Lower leg skin (tissue), 3 donors: ENCODE measurements around the gene PORCN.

Experiments
- POLR2A ChIP-seq, 2 donors: fragments of 450-650 bp; IDR thresholded peaks; one replicate each; pipeline ENCODE4 v1.6.1; 2016 to 2017; ENCODE audit warnings: antibody characterized with exemption in 2 of 2, mild to moderate bottlenecking in 1 of 2, moderate library complexity in 1 of 2
- TF ChIP-seq, protein P1 (sequence below), 3 donors: fragments of 450-650 bp; IDR thresholded peaks; one replicate each; pipeline ENCODE4 v1.5.1; 2016; ENCODE audit warnings: antibody characterized with exemption in 3 of 3, mild to moderate bottlenecking in 3 of 3, moderate library complexity in 2 of 3

DNA sequence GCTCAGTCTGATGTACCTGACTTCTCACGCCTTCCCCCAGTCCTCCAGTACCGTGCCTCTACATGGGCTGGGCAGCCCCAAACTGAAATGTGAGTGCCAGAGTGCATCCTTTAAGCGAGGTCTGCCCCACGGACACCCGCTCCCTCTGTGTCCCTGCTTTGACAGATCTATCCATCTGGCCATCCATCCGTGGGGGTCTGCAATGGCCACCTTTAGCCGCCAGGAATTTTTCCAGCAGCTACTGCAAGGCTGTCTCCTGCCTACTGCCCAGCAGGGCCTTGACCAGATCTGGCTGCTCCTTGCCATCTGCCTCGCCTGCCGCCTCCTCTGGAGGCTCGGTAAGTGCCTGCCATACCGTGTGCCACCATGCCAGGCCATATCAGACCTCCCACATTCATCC lies 827 bp downstream of the PORCN start:
- TF ChIP-seq, protein P1, sequence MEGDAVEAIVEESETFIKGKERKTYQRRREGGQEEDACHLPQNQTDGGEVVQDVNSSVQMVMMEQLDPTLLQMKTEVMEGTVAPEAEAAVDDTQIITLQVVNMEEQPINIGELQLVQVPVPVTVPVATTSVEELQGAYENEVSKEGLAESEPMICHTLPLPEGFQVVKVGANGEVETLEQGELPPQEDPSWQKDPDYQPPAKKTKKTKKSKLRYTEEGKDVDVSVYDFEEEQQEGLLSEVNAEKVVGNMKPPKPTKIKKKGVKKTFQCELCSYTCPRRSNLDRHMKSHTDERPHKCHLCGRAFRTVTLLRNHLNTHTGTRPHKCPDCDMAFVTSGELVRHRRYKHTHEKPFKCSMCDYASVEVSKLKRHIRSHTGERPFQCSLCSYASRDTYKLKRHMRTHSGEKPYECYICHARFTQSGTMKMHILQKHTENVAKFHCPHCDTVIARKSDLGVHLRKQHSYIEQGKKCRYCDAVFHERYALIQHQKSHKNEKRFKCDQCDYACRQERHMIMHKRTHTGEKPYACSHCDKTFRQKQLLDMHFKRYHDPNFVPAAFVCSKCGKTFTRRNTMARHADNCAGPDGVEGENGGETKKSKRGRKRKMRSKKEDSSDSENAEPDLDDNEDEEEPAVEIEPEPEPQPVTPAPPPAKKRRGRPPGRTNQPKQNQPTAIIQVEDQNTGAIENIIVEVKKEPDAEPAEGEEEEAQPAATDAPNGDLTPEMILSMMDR (IDR thresholded peaks at IDR 0.05) = no peak
- no peak for TF ChIP-seq POLR2A (IDR thresholded peaks at IDR 0.05)
